Activated naive CD8-positive, alpha-beta T cell treated with anti-CD3 and anti-CD28 coated beads for 36 hours (primary cell): Measurements from ENCODE around the gene ATAD3A. TPM values are rescaled to one million over a fixed set of nuclear protein-coding genes. Genes with fewer than 3 reads are reported as not detected.
"Not testable (repeated sequence)": the region's sequence is repeated elsewhere in the genome, so short reads cannot be mapped to it uniquely, and the experiment has no call there.

ENCODE experiments used
- DNase-seq: peaks from one replicate; pipeline ENCODE4 v3.0.0; 2021
- H3K27ac Mint-ChIP-seq: one replicate; pipeline ENCODE4 v1.8.0; 2022; ENCODE audit warnings: mild to moderate bottlenecking, moderate library complexity, mixed read lengths
- H3K27me3 Mint-ChIP-seq: one replicate; pipeline ENCODE4 v1.8.0; 2022; ENCODE audit warnings: mild to moderate bottlenecking, mixed read lengths
- H3K36me3 Mint-ChIP-seq: one replicate; pipeline ENCODE4 v1.8.0; 2021; ENCODE audit warnings: mild to moderate bottlenecking, mixed read lengths
- H3K4me1 Mint-ChIP-seq: one replicate; pipeline ENCODE4 v1.8.0; 2021; ENCODE audit warnings: mixed read lengths
- H3K4me3 Mint-ChIP-seq: one replicate; pipeline ENCODE4 v1.8.0; 2022; ENCODE audit warnings: mild to moderate bottlenecking, moderate library complexity, mixed read lengths
- H3K9me3 Mint-ChIP-seq: one replicate; pipeline ENCODE4 v1.8.0; 2022; ENCODE audit warnings: mixed read lengths
- total RNA-seq, 2 experiments: library from RNA; stranded (reverse); gene quantifications; one replicate each; pipeline ENCODE4 v1.2.3, GENCODE V29; 2021

ATAD3A gene
- total RNA-seq, 2 experiments from 2014 or later: 87.9 to 89.2 TPM

DNA sequence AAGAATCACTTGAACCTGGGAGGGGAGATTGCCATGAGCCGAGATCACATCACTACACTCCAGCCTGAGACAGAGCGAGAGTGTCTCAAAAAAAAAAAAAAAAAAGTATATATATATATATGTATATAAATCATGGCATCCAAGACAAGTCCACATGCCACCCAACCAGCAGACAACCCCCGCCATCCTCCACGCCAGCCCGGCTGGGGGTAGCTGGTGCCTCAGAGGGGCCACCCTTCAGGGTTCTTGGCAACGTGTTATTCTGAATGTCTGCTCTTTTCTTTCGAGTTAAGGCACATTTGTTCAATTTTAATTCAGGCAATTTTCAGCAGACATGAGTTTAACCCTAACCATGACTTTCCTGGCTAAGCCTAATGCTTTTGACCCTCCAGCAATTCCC is 38.1 kb downstream of the ATAD3A start:
- H3K4me3 Mint-ChIP-seq: no peak overlapping the region
- no peak for DNase-seq
- no peaks in the 10 kb centered on the region for H3K36me3 Mint-ChIP-seq
- no peak overlapping the region for H3K27ac Mint-ChIP-seq
- H3K4me1 Mint-ChIP-seq: no peaks in the 10 kb centered on the region
- no peaks in the 10 kb centered on the region for H3K9me3 Mint-ChIP-seq
- H3K27me3 Mint-ChIP-seq: no peaks in the 10 kb centered on the region

DNA sequence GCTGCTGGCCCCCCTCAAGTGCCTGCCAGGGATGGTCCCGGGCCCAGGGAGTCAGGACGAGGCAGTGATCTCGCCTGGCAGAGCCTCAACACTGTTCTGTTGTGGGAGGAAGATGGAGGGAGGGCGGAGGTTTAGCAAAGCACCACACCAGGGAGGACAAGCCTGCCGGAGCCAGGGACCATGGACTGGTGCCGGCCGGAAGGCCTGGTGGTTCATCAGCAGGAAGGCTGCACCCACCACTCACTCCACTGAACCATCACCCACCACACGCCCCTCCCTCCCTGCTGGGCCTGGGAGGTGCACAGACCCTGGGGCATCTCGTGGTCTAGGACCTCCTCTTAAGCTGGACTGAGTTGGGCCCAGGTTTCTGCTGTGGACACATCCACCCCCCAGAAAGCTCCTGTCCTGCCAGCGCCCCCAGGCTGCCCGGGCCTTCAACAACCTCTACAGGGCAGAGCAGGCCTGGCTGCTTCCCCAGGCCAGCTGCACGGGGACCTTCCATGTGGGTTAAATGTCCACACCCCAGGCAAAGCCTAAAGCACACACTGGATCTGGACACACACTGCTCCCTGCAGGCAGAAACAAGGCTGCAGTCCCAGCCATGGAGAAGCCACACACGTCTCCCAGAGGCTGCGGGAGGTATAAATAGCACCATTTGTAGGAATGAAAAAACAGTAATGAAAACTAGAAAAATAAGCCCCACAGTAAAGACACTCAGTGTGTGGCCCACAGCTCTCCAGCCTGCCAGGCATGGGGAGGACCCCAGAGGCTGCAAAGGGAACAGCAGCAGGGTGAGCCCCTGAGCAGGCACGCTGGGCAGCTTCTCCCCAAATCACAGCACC is 38.9 kb downstream of the ATAD3A start:
- no peaks in the 10 kb centered on the region for H3K4me1 Mint-ChIP-seq
- H3K4me3 Mint-ChIP-seq: no peak overlapping the region
- no peaks in the 10 kb centered on the region for H3K9me3 Mint-ChIP-seq
- peaks cover 2% of the 10 kb centered on the region for H3K36me3 Mint-ChIP-seq
- H3K27me3 Mint-ChIP-seq: no peaks in the 10 kb centered on the region
- DNase-seq: no peak
- H3K27ac Mint-ChIP-seq: no peak overlapping the region

DNA sequence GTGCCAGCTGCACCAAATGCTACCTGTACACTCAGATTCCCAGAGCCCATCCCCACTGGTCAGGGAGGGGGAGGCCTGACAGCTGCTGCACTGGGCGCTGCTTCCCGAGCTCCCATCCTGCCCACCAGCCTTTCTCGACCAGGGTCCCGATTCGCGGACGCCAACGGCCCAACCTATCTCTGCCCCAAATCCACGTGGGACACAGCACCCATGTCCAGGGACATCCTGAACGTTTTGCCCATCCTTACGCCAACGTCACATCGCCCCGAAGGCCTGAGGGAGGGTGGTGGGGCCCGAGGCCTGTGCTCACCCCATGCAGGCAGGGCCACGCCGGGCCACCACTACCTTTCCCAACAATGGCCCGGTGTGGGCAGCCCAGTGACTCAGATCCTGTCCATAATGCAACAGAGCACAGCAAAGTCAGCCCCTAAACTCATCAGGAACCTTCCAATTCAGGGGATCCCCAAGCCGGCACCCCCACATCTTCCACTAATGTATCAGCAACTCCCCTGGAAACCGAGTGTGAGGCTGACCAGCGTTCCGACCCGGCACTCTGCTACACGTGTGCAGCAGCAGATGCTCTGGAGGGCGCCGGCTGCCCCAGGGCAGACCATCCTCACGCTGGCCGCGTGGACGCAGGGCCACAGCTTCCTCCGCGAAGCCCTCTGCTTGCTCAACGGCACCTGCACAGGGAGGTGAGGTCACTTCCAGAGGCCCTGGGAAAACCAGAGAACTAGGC is 39.7 kb downstream of the ATAD3A start:
- Mint-ChIP-seq H3K4me1 (no peaks in the 10 kb centered on the region), H3K4me3 (no peak overlapping the region), H3K9me3 (no peaks in the 10 kb centered on the region), H3K27me3 (no peaks in the 10 kb centered on the region), H3K36me3 (peaks cover 2% of the 10 kb centered on the region), H3K27ac (peak overlapping the region; percentile 29)
- no peak for DNase-seq

DNA sequence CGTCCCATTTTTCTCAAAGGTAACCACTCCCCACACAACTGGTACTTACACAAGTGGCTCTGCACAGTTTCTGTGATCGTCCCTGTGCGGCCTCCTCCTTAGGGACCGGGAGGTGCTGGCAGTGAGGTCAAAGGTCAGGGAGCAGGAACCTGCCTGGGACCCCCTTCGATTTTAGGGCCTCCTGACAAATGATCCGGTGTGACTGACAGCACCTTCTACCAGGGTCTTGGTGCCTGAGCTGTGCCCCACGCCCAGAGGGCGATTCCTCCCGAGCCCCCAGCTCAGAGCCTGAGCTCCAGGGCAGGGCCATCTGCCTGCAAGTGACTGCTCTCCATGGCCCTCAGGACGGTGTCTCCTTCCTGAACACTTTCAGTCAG is 40.3 kb downstream of the ATAD3A start:
- Mint-ChIP-seq H3K4me1 (no peaks in the 10 kb centered on the region), H3K4me3 (no peak overlapping the region), H3K27me3 (no peaks in the 10 kb centered on the region), H3K36me3 (peaks cover 2% of the 10 kb centered on the region), H3K9me3 (no peaks in the 10 kb centered on the region), H3K27ac (peak overlapping the region; percentile 29)
- no peak for DNase-seq

DNA sequence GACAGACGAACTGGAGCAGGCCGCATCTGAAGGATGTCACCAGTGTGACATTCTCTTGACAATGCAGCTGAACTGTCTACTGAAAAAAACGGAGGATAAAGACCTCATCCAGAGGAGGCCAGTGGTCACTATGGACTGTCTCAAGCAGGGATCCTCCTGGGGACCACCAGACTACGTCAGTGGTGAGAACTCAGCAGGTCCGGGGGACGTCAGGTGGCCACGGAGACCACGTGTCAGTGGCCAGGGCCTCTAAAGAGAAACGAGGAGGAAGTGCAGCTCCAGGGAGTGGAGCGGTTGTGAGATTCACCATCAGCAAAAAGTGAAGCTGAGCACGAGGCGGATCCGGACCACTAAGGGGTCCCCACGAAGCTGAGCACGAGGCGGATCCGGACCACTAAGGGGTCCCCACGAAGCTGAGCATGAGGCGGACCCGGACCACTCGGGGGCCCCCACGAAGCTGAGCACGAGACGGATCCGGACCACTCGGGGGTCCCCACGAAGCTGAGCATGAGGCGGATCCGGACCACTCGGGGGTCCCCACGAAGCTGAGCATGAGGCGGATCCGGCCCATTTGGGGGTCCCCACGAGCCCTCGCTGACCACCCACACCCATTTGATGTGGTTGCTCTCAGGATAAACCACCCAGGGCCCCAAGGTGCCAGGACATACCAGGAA is 42.0 kb downstream of the ATAD3A start:
- H3K4me3 Mint-ChIP-seq: no peak overlapping the region
- H3K27me3 Mint-ChIP-seq: no peaks in the 10 kb centered on the region
- H3K36me3 Mint-ChIP-seq: peaks cover 2% of the 10 kb centered on the region
- H3K9me3 Mint-ChIP-seq: no peaks in the 10 kb centered on the region
- peaks cover 2% of the 10 kb centered on the region for H3K4me1 Mint-ChIP-seq
- no peak overlapping the region for H3K27ac Mint-ChIP-seq
- DNase-seq: no peak

DNA sequence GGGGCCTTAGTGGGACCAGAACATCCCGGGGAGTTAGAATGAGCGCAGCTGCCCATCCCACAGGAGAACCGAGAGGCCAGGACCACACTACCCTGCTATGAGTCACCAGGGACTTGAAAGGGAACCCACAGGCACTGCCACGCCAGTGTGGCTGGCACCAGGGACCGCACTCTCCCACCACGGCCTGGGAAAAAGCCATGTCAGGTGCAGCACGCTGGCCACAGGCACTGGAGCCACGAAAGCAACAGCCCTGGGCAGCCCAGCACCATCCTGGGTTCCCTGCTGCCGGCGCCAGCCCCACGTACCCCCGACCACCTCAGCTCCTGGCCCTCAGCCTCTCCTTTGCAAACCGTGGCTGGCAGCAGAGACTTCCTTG is 42.6 kb downstream of the ATAD3A start:
- no peaks in the 10 kb centered on the region for H3K9me3 Mint-ChIP-seq
- peaks cover 2% of the 10 kb centered on the region for H3K36me3 Mint-ChIP-seq
- peaks cover 2% of the 10 kb centered on the region for H3K4me1 Mint-ChIP-seq
- no peak overlapping the region for H3K4me3 Mint-ChIP-seq
- no peaks in the 10 kb centered on the region for H3K27me3 Mint-ChIP-seq
- DNase-seq: no peak
- no peak overlapping the region for H3K27ac Mint-ChIP-seq

DNA sequence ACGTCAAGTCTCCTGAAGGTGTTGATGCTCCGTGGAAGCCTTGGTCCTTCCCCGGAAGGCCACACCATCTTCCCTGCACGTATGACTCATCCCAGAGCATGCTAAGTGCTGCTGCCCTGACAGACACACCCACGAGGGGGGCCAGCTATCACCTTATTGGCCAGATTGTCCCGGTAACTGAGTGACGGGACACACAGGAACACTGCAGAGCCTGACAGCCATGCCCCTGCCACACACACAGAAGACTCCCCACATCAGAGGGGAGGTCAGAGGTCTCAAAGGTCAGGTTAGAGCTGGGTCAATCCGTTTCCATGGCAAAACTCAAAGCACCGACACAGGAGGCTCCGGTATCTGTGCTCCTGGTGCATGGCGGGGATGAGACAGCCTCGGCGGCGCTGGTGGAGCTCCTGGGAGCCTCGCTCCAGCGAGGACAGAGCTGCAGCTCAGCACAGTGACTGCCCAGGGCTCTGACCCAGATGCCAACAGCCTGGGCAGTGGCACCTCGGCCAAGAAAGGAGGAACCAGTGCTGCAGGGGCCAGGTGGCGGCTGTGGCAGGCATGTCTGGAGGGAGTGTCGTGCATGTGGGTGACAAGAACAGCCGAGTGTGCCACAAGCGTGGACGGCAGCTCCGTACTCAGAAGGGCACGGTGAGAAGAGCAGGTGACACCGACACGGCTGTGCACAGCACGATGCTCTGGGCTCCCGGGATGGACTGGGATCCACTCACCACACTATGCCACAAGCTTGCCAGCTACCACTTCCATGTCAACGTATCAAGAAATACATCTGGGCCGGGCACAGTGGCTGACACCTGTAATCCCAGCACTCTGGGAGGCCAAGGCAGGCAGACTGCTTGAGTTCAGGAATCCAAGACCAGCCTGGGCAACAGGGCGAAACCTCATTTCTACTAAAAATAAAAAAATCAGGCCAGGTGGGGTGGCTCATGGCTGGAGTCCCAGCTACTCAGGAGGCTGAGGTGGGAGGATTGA is 43.3 kb downstream of the ATAD3A start:
- H3K4me3 Mint-ChIP-seq: no peak overlapping the region
- H3K4me1 Mint-ChIP-seq: peaks cover 2% of the 10 kb centered on the region
- no peak overlapping the region for H3K27ac Mint-ChIP-seq
- H3K9me3 Mint-ChIP-seq: no peaks in the 10 kb centered on the region
- DNase-seq: no peak
- H3K36me3 Mint-ChIP-seq: peaks cover 2% of the 10 kb centered on the region
- H3K27me3 Mint-ChIP-seq: no peaks in the 10 kb centered on the region

DNA sequence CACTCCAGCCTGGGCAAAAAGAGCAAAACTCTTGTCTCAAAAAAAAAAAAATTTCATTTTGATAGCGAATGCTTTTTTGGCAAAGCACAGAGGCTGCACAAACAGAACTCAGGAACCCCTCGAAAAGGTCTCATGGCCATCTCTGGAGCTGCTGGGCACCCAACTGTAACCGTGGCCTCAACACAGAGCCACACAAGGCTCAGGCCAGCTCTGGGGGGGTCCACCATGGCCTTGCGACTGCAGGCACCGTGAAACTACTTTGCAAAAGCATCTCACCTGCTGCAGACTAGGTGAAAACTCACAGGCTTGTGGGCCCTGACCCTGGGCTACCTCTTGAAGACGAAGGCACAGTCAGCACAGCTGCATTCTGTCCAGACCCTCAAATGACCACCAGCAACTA is 44.5 kb downstream of the ATAD3A start:
- Mint-ChIP-seq H3K9me3 (no peaks in the 10 kb centered on the region), H3K4me3 (no peak overlapping the region), H3K36me3 (peaks cover 2% of the 10 kb centered on the region), H3K27me3 (no peaks in the 10 kb centered on the region), H3K27ac (no peak overlapping the region), H3K4me1 (peaks cover 2% of the 10 kb centered on the region)
- DNase-seq: no peak

DNA sequence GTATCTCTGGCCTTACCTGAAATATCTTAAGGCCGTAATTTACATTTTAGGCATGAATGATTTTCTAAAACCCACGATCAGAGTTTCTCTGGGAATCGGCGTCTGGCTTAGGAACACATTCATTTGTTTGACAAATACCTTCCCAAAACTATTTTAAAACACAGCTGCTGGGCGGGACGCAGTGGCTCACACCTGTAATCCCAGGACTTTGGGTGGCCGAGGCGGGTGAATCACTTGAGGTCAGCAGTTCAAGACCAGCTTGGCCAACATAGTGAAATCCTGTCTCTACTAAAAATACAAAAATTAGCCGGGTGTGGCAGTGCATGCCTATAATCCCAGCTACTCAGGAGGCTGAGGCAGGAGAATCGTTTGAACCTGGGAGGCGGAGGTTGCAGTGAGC is 45.0 kb downstream of the ATAD3A start:
- H3K4me3 Mint-ChIP-seq, H3K27me3 Mint-ChIP-seq, H3K4me1 Mint-ChIP-seq, H3K36me3 Mint-ChIP-seq, H3K27ac Mint-ChIP-seq, DNase-seq, H3K9me3 Mint-ChIP-seq: not testable (repeated sequence)

DNA sequence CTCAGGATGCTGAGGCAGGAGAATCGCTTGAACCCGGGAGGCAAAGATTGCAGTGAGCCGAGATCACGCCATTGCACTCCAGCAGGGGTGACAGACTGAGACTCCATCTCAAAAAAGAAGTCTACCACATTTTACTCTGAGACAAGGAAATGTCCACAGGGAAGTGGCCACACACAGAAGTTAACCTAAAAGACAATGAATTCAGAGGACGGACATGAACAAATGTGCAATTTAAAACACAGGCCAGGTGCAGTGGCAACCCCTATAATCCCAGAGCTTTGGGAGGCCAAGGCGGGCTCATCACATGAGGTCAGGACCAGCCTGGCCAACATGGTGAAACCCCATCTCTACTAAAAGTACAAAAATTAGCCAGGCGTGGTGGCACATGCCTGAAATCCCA is 45.7 kb downstream of the ATAD3A start:
- not testable (repeated sequence) for DNase-seq, H3K27me3 Mint-ChIP-seq, H3K9me3 Mint-ChIP-seq, H3K4me1 Mint-ChIP-seq, H3K27ac Mint-ChIP-seq, H3K36me3 Mint-ChIP-seq, H3K4me3 Mint-ChIP-seq

DNA sequence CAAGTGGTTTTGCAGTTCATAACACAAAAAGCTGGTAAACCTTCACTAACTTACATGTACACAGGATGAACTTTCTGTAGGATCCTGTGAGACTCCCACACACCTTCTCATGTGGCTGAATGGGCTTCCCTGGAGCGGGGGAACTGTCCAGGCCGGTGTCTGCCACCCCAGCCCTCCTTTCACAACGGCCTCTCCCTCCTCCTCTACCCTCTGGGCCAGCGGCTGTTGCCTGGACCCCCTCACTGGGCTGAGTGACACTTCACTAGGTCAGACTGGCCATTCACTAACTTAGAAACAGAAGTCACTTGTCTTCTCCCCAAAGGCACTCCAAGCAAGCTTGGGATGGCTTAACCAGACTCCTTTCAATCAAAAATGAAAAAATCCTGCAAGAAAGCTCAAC is 46.6 kb downstream of the ATAD3A start:
- Mint-ChIP-seq H3K9me3 (no peaks in the 10 kb centered on the region), H3K4me1 (peaks cover 2% of the 10 kb centered on the region), H3K27me3 (no peaks in the 10 kb centered on the region), H3K4me3 (no peak overlapping the region), H3K36me3 (peaks cover 9% of the 10 kb centered on the region), H3K27ac (peak overlapping the region; percentile 28)
- DNase-seq: no peak

DNA sequence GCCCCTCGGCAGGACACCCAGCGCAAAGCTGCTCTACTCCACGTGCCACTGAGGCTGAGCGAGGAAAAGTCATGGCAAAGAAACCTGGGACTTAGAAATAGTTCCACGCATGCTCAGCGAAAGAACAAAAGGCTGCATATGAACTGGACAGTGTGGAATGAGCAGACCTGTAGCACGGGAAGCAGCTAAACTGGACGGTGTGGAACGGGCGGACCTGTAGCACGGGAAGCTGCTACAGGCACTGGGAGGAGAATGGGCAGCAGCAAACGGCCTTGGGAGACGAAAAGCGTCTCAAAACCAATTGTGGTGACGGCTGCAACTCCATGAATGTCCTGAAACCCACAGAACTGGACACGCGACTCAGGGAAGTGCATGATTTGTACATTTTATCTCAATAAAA is 47.1 kb downstream of the ATAD3A start:
- no peaks in the 10 kb centered on the region for H3K27me3 Mint-ChIP-seq
- no peaks in the 10 kb centered on the region for H3K9me3 Mint-ChIP-seq
- peaks cover 2% of the 10 kb centered on the region for H3K4me1 Mint-ChIP-seq
- H3K27ac Mint-ChIP-seq: peak overlapping the region; percentile 28
- DNase-seq: no peak
- H3K36me3 Mint-ChIP-seq: peaks cover 13% of the 10 kb centered on the region
- H3K4me3 Mint-ChIP-seq: no peak overlapping the region

DNA sequence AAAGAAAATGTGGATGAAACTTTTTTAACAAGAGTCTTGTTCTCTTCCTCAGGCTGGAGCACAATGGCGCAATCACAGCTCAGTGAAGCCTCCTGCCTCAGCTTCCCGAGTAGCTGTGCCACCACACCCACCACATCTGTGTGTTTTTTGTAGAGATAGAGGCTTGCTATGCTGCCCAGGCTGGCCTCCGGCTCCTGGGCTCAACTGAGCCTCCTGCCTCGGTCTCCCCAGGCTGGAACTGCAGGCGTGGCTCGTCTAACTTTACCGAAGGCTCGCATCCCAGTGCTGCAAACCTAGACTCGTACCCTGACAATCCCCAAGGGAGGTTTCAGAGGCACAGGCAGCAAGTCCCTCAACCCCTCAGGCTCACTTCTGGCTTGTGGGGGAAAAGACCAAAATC is 48.2 kb downstream of the ATAD3A start:
- Mint-ChIP-seq H3K36me3 (peaks cover 23% of the 10 kb centered on the region), H3K4me3 (no peak overlapping the region), H3K27ac (no peak overlapping the region), H3K4me1 (peaks cover 5% of the 10 kb centered on the region), H3K9me3 (no peaks in the 10 kb centered on the region), H3K27me3 (no peaks in the 10 kb centered on the region)
- DNase-seq: no peak

DNA sequence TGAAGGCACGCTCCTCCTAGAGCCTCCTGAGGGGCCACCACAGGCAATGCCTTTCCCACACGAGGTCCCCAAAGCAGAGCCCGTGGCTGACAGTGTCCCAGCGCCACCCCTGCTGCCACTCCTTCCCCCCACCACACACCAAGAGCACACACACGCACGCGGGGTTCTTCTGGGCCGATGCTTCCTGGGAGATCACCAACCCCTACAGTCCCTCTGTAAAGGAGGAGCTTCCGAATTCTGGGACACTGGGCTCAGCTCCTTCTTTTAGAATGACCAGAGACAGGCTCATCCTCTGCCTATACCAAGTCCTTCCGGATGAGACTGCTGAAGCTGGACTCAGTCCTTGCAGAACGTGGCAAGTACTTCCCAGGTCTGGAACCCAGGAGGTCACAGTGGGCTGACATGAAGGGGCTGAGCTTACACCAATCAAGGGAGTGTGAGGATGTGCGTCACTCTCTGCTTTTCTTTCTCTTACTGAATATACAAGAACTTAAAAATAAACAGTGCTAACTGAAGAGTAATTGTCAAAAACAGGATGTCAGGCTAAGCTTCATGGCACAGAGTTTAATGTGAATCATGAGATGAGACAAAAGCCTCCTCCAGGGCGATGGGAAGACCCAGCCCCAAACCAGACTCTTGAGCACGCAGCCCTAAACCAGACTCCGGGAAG is 50.0 kb downstream of the ATAD3A start:
- Mint-ChIP-seq H3K36me3 (peaks cover 35% of the 10 kb centered on the region), H3K9me3 (no peaks in the 10 kb centered on the region), H3K4me1 (peaks cover 15% of the 10 kb centered on the region), H3K27me3 (no peaks in the 10 kb centered on the region), H3K27ac (peak overlapping the region; percentile 20), H3K4me3 (no peak overlapping the region)
- no peak for DNase-seq
